Testis (tissue), 3 donors: Measurements from ENCODE around the gene QSOX2. TPM values are rescaled to one million over a fixed set of nuclear protein-coding genes. Genes with fewer than 3 reads are reported as not detected.

Experiments
- DNase-seq: peaks from one replicate; pipeline ENCODE4 v3.0.0-alpha.2; 2019
- H3K27ac ChIP-seq, 2 donors: fragments of 200-600 bp; sonication (generic); one replicate each; pipeline ENCODE4 v1.5.1; 2019
- H3K27me3 ChIP-seq: fragments of 200-600 bp; sonication (generic); one replicate; pipeline ENCODE4 v1.5.1; 2019
- H3K36me3 ChIP-seq: fragments of 200-600 bp; sonication (generic); one replicate; pipeline ENCODE4 v1.5.1; 2017; ENCODE audit warnings: low read depth; ENCODE audit errors: missing control alignments
- H3K4me1 ChIP-seq: fragments of 200-600 bp; sonication (generic); one replicate; pipeline ENCODE4 v1.5.1; 2019
- H3K4me3 ChIP-seq, 2 donors: fragments of 200-600 bp; sonication (generic); one replicate each; pipeline ENCODE4 v1.5.1; 2017 to 2019
- H3K9me3 ChIP-seq: fragments of 200-600 bp; sonication (generic); one replicate; pipeline ENCODE4 v1.5.1; 2017
- CTCF ChIP-seq, 3 experiments: fragments of 450-650 bp in 2 of 3; fragments of 200-600 bp in 1 of 3; sonication (generic) in 1 of 3; IDR thresholded peaks; one replicate each; pipeline ENCODE4 v1.5.1; 2016 to 2019; ENCODE audit warnings: antibody characterized with exemption in 3 of 3, mild to moderate bottlenecking in 2 of 3, moderate library complexity in 1 of 3
- POLR2A ChIP-seq: fragments of 450-650 bp; IDR thresholded peaks from one replicate; pipeline ENCODE4 v1.6.1; 2017; ENCODE audit warnings: antibody characterized with exemption, mild to moderate bottlenecking, moderate library complexity
- WGBS, 2 donors: methylation state at CpG; one replicate each; pipeline ENCODE4 v1.1.5; 2018; 5-methylcytosine and 5-hydroxymethylcytosine counted together
- intact Hi-C: fragments of 100-400 bp; cut with DNase I; formaldehyde crosslinking; loops from one replicate; pipeline ENCODE4 v1.15.1; 2023; ENCODE audit warnings: low total_unique reads
- polyA plus RNA-seq: library from polyadenylated mRNA; stranded (reverse); fragments of 350-450 nt; fragmentation: Illumina TruSeq; extraction: RNeasy Lipid Tissue Mini Kit (QIAGEN cat#74804); gene quantifications from one replicate; pipeline ENCODE4 v1.2.3, GENCODE V29; 2014; ENCODE audit warnings: low read depth, low replicate concordance; ENCODE audit not compliant: insufficient read depth
- total RNA-seq, 2 donors: library from RNA; depleted of rRNA; stranded (reverse); fragments of >200 nt; gene quantifications; one replicate each; pipeline ENCODE4 v1.2.3, GENCODE V29; 2016

Gene QSOX2
- total and polyA plus RNA-seq, 3 donors from 2014 or later: 22.1 to 23.3 (median 22.6) TPM

- no peaks in the 10 kb centered on the region for H3K4me1 ChIP-seq
- intact Hi-C loops: no loop called here
- no peaks in the 10 kb centered on the region for H3K36me3 ChIP-seq
- WGBS, 2 donors: 2% methylated on average over 10 to 44 of the region's 51 CpGs
- H3K27me3 ChIP-seq: no peaks in the 10 kb centered on the region
- no peak for DNase-seq
- no peaks in the 10 kb centered on the region for H3K9me3 ChIP-seq
- TF ChIP-seq POLR2A (no peak), CTCF (IDR thresholded peaks at IDR 0.05) (no peak)
- no peak overlapping the region for H3K27ac ChIP-seq
- H3K4me3 ChIP-seq: peak overlapping the region in 1 of 2 donors; percentile 12
Measured at GRCh38 chr9:136192289-136193126, 53.1 kb downstream of the QSOX2 start.

DNA sequence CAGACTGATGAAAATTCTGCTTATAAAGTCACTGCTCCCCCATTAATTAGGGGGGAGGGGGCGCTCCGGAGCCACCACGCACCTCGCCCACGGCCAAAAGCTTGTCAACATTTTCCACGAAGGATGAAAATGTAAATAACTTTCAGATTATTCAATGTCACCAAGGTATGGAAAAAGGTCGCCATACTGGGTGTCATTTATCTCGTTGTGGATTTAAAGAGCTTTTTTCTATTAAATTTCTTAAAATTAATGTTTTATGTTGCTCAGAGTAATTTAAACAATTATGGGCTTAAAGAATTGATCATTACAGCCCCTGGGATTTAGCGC, 53.7 kb downstream of the QSOX2 start:
- 19 to 24% methylated on average over 9 of the region's 9 CpGs for WGBS, 2 donors
- Histone ChIP-seq H3K9me3 (no peaks in the 10 kb centered on the region), H3K4me1 (no peaks in the 10 kb centered on the region), H3K36me3 (no peaks in the 10 kb centered on the region), H3K27ac (no peak overlapping the region), H3K4me3 (no peak overlapping the region), H3K27me3 (no peaks in the 10 kb centered on the region)
- intact Hi-C loops: no loop called here
- no peak for DNase-seq
- no peak for TF ChIP-seq POLR2A
- no peak for TF ChIP-seq CTCF (IDR thresholded peaks at IDR 0.05)

DNA sequence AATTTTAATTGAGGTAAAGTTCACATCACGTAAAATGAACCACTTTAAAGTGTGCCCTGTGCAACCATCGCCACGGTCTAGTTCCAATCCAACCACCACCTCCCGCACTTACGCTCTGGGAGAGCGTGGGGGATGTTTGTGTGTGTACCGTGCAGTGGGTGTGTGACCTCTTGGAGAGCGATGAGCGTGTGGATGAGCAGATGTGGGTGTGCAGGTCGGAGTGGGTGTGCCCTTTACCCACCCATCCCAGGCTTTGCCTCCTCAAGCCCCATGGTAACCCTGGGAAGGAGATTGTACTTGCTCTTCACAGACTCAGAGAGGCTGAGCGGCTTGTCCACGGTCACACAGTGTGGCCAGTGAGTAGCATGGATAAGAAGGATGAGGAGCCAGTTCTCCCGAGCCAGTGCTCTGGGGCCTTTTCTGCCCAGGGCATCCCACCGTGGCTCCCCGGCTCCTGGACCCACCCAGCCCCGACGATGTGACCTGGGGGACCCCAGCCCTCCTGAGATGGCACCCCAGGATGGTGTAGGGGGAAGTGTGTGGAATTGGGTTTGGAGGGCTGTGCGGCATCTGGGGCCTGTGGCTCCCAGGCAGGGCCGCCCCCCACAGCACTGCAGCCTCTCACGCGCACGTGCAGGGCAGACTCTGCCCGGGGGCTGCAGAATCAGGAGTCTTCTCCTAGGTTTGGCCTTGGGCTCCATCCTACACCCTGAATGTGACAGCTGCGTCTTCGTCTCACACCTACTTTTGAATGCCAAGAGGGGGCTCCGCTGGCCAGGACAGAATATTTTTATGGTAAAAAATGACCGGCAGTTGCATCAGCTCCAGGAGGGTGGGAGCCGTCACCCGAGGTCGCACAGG, 54.3 kb downstream of the QSOX2 start:
- no peak overlapping the region for H3K27ac ChIP-seq
- no peaks in the 10 kb centered on the region for H3K9me3 ChIP-seq
- no peaks in the 10 kb centered on the region for H3K36me3 ChIP-seq
- TF ChIP-seq POLR2A (no peak), CTCF (IDR thresholded peaks at IDR 0.05) (no peak)
- no peak for DNase-seq
- no peak overlapping the region for H3K4me3 ChIP-seq
- no peaks in the 10 kb centered on the region for H3K27me3 ChIP-seq
- WGBS, 2 donors: 48 to 59% methylated on average over 29 to 30 of the region's 30 CpGs
- H3K4me1 ChIP-seq: no peaks in the 10 kb centered on the region
- intact Hi-C loops: no loop called here

DNA sequence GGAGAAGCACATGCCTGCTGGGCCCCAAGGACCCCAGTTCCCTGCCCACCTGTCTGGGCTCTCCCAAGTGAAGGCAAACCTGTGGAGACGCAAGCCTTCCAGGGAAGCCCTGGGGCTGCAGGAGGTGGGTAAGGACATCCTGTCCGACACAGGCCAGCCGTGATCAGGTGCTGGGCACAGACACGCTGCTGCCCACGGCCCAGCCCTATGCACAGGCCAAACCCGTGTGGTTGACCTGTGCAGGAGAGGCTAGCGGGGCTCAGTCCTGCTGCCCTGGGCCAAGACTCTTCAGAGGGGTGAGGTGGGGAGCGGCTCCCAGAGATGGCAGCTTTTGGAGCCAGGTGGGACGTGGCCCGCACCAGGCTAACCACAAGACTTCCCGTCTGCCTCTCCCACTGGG, 55.0 kb downstream of the QSOX2 start:
- intact Hi-C loops: no loop called here
- Histone ChIP-seq H3K27ac (no peak overlapping the region), H3K27me3 (no peaks in the 10 kb centered on the region), H3K4me3 (no peak overlapping the region), H3K36me3 (no peaks in the 10 kb centered on the region), H3K9me3 (no peaks in the 10 kb centered on the region), H3K4me1 (no peaks in the 10 kb centered on the region)
- no peak for TF ChIP-seq CTCF (IDR thresholded peaks at IDR 0.05)
- no peak for TF ChIP-seq POLR2A
- WGBS, 2 donors: 58 to 78% methylated on average over 3 to 11 of the region's 11 CpGs
- no peak for DNase-seq
